Pancreas (tissue), 10 donors: Measurements from ENCODE around the gene OTUD1. TPM values are rescaled to one million over a fixed set of nuclear protein-coding genes. Genes with fewer than 3 reads are reported as not detected.

Source experiments
- ATAC-seq, 4 donors: fragments of 200-7000 bp; cut with Tn5 transposase; one replicate each; pipeline versions ENCODE4 v1.8.0 to v1.9.1; 2020; ENCODE audit warnings: mild to moderate bottlenecking in 4 of 4, moderate library complexity in 4 of 4
- DNase-seq, 6 donors: peaks; one replicate each; pipeline ENCODE4 v3.0.0-alpha.2; 2020
- FAIRE-seq: peaks from 2 replicates; lab custom pipeline; 2012; peaks lifted over from hg19 to GRCh38; lab: Jason Lieb, UNC
- H3K27ac ChIP-seq, 4 donors: fragments of 200-600 bp; sonication (generic); 1 replicate in 3 of 4; 2 replicates in 1 of 4; pipeline versions ENCODE4 v1.5.0 to v1.8.0; 2020
- H3K27me3 ChIP-seq, 4 donors: fragments of 200-600 bp; one replicate each; pipeline ENCODE4 v1.8.0; 2021
- H3K36me3 ChIP-seq, 3 donors: fragments of 200-600 bp; sonication (generic) in 1 of 3; one replicate each; pipeline versions ENCODE4 v1.5.0 to v1.8.0; 2020 to 2021
- H3K4me1 ChIP-seq, 3 donors: fragments of 200-600 bp; one replicate each; pipeline ENCODE4 v1.8.0; 2021
- H3K4me3 ChIP-seq, 4 donors: fragments of 200-600 bp; sonication (generic) in 2 of 4; one replicate each; pipeline versions ENCODE4 v1.5.0 to v1.8.0; 2020 to 2021
- H3K9me3 ChIP-seq, 4 donors: fragments of 200-600 bp; one replicate each; pipeline ENCODE4 v1.8.0; 2021
- CTCF ChIP-seq, 4 donors: fragments of 200-600 bp; sonication (generic) in 3 of 4; IDR thresholded peaks; one replicate each; pipeline versions ENCODE4 v1.5.0 to v1.8.0; 2021; ENCODE audit warnings: antibody characterized with exemption in 4 of 4
- WGBS, 2 donors: extraction: QIAGEN DNeasy Blood & Tissue Kit; methylation state at CpG; one replicate each; pipeline ENCODE4 v1.1.7; 2013; 5-methylcytosine and 5-hydroxymethylcytosine counted together
- intact Hi-C, 3 donors: fragments of 100-400 bp; cut with DNase I; formaldehyde crosslinking; loops; one replicate each; pipeline versions ENCODE4 v1.11.1 to v1.14.2; 2022
- polyA plus RNA-seq, 2 donors: library from polyadenylated mRNA; stranded (reverse); fragments of 200-250 nt; gene quantifications; one replicate each; pipeline ENCODE4 v1.2.3, GENCODE V29; 2013
- total RNA-seq, 6 donors: library from RNA; stranded (reverse); fragmentation: NEBNext Ultra II Directional in 4 of 6; extraction: Animal tissue kit (Norgen Biotek cat#: 25700) in 4 of 6; gene quantifications; one replicate each; pipeline versions ENCODE4 v1.2.1 to v1.2.4, GENCODE V29; 2021 to 2023
- donor health status: healthy with polysubstance abuse.
- donor health status: DM: no; HTN: no; CAD: no; lungs with moderate emphysema.
- donor health status: DM: no; HTN: no; CAD: no.
- donor health status: control.
- donor health status: control.
- donor health status: Bipolar disorder and iron deficiency.
- donor health status: DM: yes; HTN: yes; CAD: no.
- donor health status: DM: no; HTN: no; CAD: no.
- donor health status: DM: no; HTN: no; CAD: no.
- donor health status: DM: yes; HTN: yes; CAD: no.

The OTUD1 gene
- total and polyA plus RNA-seq, 8 donors, result 2.6 to 9.7 (median 5.8) TPM

DNA sequence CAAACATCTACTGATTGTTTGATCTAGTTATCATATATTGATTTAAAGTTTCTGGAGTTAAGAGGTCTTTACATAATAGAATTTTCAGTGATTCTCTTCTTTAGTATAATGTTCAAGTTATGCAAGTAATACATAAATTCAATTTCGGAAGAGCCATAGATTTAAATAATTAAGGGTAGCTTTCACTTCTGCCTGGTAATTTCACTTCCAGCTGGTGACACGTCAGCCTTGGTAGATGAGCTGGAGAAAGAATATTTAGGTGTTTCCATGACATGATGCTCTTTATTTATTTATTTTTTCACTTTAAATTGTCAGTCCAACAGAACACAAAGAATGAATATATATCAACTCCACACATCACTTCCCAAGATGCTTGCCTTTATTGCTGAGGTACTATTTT, 5.2 kb upstream of the OTUD1 start:
- 81 to 86% methylated on average over 2 of the region's 2 CpGs for WGBS, 2 donors
- no peak for TF ChIP-seq CTCF (IDR thresholded peaks at IDR 0.05)
- Histone ChIP-seq H3K4me1 (no peaks in the 10 kb centered on the region), H3K4me3 (no peak overlapping the region), H3K36me3 (no peaks in the 10 kb centered on the region), H3K27me3 (no peaks in the 10 kb centered on the region), H3K9me3 (no peaks in the 10 kb centered on the region), H3K27ac (no peak overlapping the region)
- DNase-seq (no peak), ATAC-seq (no peak), FAIRE-seq (no peak)
- intact Hi-C loops, result no loop called here

DNA sequence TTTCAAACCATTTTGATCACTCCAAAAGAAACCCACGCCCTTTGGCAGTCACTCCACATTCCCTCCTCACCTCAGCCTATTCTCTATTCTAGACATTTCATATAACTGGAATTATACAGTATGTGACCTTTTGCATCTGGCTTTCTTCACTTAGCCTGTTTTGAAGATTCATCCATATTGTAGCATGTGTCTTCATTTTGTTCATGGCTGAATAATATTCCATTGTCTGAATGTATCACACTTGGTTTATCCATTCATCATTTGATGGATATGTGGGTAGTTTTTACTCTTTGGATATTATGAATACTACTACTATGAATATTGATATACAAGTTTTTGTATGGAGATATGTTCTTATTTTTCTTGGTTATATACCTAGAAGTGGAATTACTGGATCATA, 3.5 kb upstream of the OTUD1 start:
- intact Hi-C loops, result no loop called here
- DNase-seq (no peak), FAIRE-seq (no peak), ATAC-seq (no peak)
- H3K4me1 ChIP-seq, result no peaks in the 10 kb centered on the region
- H3K9me3 ChIP-seq, result no peaks in the 10 kb centered on the region
- H3K4me3 ChIP-seq, result no peak overlapping the region
- no peak for TF ChIP-seq CTCF (IDR thresholded peaks at IDR 0.05)
- H3K36me3 ChIP-seq, result no peaks in the 10 kb centered on the region
- H3K27me3 ChIP-seq, result no peaks in the 10 kb centered on the region
- WGBS, 2 donors, result 96 to 100% methylated on average over 1 of the region's 1 CpG
- no peak overlapping the region for H3K27ac ChIP-seq

GRCh38 chr10:23436983-23437382, 1.9 kb upstream of the OTUD1 start:
- ATAC-seq (no peak), FAIRE-seq (no peak), DNase-seq (no peak)
- Histone ChIP-seq H3K36me3 (no peaks in the 10 kb centered on the region), H3K4me1 (peaks cover 8 to 14% (median 13%) of the 10 kb centered on the region in 3 donors), H3K9me3 (no peaks in the 10 kb centered on the region), H3K27ac (no peak overlapping the region), H3K4me3 (no peak overlapping the region), H3K27me3 (no peaks in the 10 kb centered on the region)
- WGBS, 2 donors, result 61 to 69% methylated on average over 4 of the region's 4 CpGs
- TF ChIP-seq CTCF (IDR thresholded peaks at IDR 0.05), result no peak
- intact Hi-C loops, result no loop called here

DNA sequence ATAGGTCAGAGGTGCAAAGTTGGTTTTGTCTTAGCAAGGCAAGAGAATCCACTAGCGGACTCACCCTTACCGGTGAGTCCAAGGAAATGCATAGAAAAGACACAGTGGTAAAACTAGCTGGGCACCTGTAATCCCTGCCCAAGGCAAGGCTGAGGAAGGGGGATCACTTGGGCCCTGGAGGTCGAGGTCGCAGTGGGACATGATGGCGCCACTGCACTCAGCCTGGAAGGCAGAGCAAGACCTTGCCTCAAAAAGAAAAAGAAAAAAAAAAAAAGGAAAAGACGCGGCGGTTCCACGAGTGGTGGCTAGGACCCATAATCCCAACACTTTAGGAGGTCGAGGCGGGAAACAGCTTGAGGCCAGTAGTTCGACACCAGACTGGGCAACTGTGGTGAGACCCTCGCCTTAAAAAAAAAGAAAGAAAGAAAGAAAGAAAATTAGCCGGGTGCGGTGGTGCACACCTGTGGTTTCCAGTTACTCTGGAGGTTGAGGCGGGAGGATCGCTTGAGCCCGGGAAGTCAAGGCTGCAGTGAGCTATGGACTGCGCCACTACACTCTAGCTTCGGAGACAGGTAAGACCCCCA, 820 bp upstream of the OTUD1 start:
- DNase-seq, result peak in 1 of 6 donors; percentile 25
- intact Hi-C loops, result no loop called here
- no peak for FAIRE-seq
- no peak for ATAC-seq
- H3K27me3 ChIP-seq, result no peaks in the 10 kb centered on the region
- H3K9me3 ChIP-seq, result no peaks in the 10 kb centered on the region
- H3K4me1 ChIP-seq, result peaks cover 10 to 24% (median 22%) of the 10 kb centered on the region in 3 donors
- no peaks in the 10 kb centered on the region for H3K36me3 ChIP-seq
- peak overlapping the region in 3 of 4 donors; percentile 63 to 97 (median 94) for H3K27ac ChIP-seq
- peak overlapping the region in 3 of 4 donors; percentile 9 to 86 (median 32) for H3K4me3 ChIP-seq
- TF ChIP-seq CTCF (IDR thresholded peaks at IDR 0.05), result no peak
- 94 to 95% methylated on average over 20 of the region's 20 CpGs for WGBS, 2 donors

DNA sequence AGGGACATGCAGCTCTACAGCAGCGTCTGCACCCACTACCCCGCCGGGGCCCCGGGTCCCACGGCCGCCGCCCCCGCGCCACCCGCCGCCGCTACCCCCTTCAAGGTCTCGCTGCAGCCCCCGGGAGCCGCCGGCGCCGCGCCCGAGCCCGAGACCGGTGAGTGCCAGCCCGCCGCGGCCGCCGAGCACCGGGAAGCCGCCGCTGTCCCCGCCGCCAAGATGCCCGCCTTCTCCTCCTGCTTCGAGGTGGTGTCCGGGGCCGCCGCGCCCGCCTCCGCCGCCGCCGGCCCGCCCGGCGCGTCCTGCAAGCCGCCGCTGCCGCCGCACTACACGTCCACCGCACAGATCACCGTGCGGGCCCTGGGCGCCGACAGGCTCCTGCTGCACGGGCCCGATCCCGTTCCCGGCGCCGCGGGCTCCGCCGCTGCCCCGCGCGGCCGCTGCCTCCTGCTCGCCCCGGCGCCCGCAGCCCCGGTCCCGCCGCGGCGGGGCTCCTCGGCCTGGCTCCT, 631 bp downstream of the OTUD1 start:
- ATAC-seq (peak in 1 of 4 donors; percentile 8), FAIRE-seq (no peak), DNase-seq (peak in 2 of 6 donors; percentile 22 to 80)
- peak overlapping the region; percentile 70 to 90 (median 86) for H3K4me3 ChIP-seq
- WGBS, 2 donors, result 0% methylated on average over 28 to 80 of the region's 80 CpGs
- H3K9me3 ChIP-seq, result no peaks in the 10 kb centered on the region
- H3K27ac ChIP-seq, result peak overlapping the region; percentile 86 to 97 (median 94)
- TF ChIP-seq CTCF (IDR thresholded peaks at IDR 0.05), result no peak
- no peaks in the 10 kb centered on the region for H3K27me3 ChIP-seq
- H3K4me1 ChIP-seq, result peaks cover 10 to 27% (median 24%) of the 10 kb centered on the region in 3 donors
- no peaks in the 10 kb centered on the region for H3K36me3 ChIP-seq
- intact Hi-C loops, result no loop called here
